Stimulated activated CD8-positive, alpha-beta memory T cell treated with anti-CD3 and anti-CD28 coated beads, Interleukin-15, amount 100 ng/mL, for 1 hour (primary cell): ENCODE results near the gene DGKK.

ENCODE experiments used
- DNase-seq: peaks from one replicate; pipeline ENCODE4 v3.0.0-alpha.2; 2020; ENCODE audit warnings: low read depth

Gene DGKK

GRCh38 chrX:50470103-50471031 is at the start of gene DGKK:
Gene DGKK (minus strand): TSS chrX:50470825. CDS start chrX:50470678, 147 bp downstream.
- no peak for DNase-seq

GRCh38 chrX:50514811-50515210 is 44.2 kb upstream of the DGKK start:
- DNase-seq: no peak

- no peak for DNase-seq
Measured at GRCh38 chrX:50497114-50497513, 26.5 kb upstream of the DGKK start.

GRCh38 chrX:50495616-50496015 is 25.0 kb upstream of the DGKK start:
- DNase-seq: no peak

GRCh38 chrX:50492720-50493119 is 22.1 kb upstream of the DGKK start:
- DNase-seq: no peak

- no peak for DNase-seq
Measured at GRCh38 chrX:50484662-50485061, 14.0 kb upstream of the DGKK start.

- no peak for DNase-seq
Measured at GRCh38 chrX:50483283-50483682, 12.7 kb upstream of the DGKK start.

- DNase-seq: no peak
Measured at GRCh38 chrX:50475208-50475607, 4.6 kb upstream of the DGKK start.

GRCh38 chrX:50471390-50471789 is 765 bp upstream of the DGKK start:
- no peak for DNase-seq

- no peak for DNase-seq
Measured at GRCh38 chrX:50469206-50469605, 1.4 kb downstream of the DGKK start.

- DNase-seq: no peak
Measured at GRCh38 chrX:50459615-50460014, 11.0 kb downstream of the DGKK start.

- no peak for DNase-seq
Measured at GRCh38 chrX:50458483-50458882, 12.1 kb downstream of the DGKK start.

- DNase-seq: no peak
Measured at GRCh38 chrX:50456712-50457484, 13.7 kb downstream of the DGKK start.

GRCh38 chrX:50452782-50453181 is 17.8 kb downstream of the DGKK start:
- DNase-seq: no peak

GRCh38 chrX:50450324-50450723 is 20.3 kb downstream of the DGKK start:
- no peak for DNase-seq

- no peak for DNase-seq
Measured at GRCh38 chrX:50448565-50448964, 22.1 kb downstream of the DGKK start.

- DNase-seq: no peak
Measured at GRCh38 chrX:50447535-50447934, 23.1 kb downstream of the DGKK start.

- no peak for DNase-seq
Measured at GRCh38 chrX:50442426-50443116, 28.1 kb downstream of the DGKK start.

- no peak for DNase-seq
Measured at GRCh38 chrX:50436797-50437196, 33.8 kb downstream of the DGKK start.

GRCh38 chrX:50432829-50433289 is 37.8 kb downstream of the DGKK start:
- DNase-seq: no peak

- DNase-seq: no peak
Measured at GRCh38 chrX:50431623-50432022, 39.0 kb downstream of the DGKK start.

- no peak for DNase-seq
Measured at GRCh38 chrX:50430917-50431575, 39.6 kb downstream of the DGKK start.
